Tongue (tissue), 2 donors: ENCODE measurements around the gene TCEAL9. TPM values are rescaled to one million over a fixed set of nuclear protein-coding genes. Genes with fewer than 3 reads are reported as not detected.
"Not testable (repeated sequence)": the region's sequence is repeated elsewhere in the genome, so short reads cannot be mapped to it uniquely, and the experiment has no call there.

ENCODE experiments used
- DNase-seq: peaks from one replicate; pipeline ENCODE4 v3.0.0-alpha.2; 2015
- total RNA-seq: library from RNA; depleted of rRNA; stranded (reverse); fragments of >200 nt; gene quantifications from one replicate; pipeline ENCODE4 v1.2.3, GENCODE V29; 2014

The TCEAL9 gene
- 97.0 TPM for total RNA-seq

- DNase-seq, result peak; percentile 95
Observed at GRCh38 chrX:103356130-103356798, at the start of gene TCEAL9. TSS of gene TCEAL9 (plus strand) at chrX:103356506. CDS start at chrX:103357685, 1,179 bp downstream.

- no peak for DNase-seq
Observed at GRCh38 chrX:103309860-103310554, 46.3 kb upstream of the TCEAL9 start.

DNA sequence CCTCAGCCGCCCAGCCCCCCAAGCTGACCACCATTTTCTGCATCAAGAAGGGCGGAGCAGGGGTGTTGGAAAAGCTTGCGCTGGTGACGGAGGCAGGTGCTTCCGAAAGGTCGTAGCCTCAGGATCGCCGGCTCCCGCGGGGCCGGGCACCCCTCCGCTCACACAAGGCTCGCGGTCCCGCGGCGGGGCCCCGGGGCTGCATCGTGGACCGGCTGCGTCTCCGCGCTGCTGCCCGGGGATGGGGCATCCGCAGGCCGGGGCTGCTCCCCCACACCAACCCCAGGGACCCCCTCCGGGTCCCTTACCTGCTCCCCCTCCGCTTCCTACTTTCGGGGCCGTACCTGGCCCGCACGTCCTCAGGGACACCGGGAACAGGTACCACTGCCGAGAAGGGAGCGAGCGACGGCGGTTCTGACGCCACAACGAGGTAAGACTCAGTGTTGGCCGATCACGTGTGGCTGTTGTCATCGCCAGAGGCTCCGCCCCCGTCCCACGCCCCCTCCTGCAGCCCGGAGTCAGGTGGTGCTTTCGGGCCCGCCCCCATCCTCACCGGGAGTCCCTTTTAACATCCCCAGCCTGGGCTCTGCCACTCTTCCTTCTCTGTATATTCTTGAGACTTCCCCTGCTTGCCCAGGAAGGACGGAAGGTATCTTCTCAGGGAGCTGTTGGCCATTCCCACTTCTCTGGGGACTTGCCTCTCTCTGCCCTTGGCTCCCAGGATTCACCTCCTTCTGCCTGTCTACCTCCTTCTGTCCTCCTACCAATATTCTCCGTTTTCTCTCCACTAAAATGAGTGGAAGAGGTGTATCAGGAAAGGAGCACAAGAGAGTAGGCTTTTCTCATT lies 45.5 kb upstream of the TCEAL9 start, which contains the start of gene BEX2:
TSS of gene BEX2 (minus strand) at position 436 of the 844 bp plus-strand sequence. CDS start 1,014 bp downstream, outside the sequence.
- peak; percentile 89 for DNase-seq

DNA sequence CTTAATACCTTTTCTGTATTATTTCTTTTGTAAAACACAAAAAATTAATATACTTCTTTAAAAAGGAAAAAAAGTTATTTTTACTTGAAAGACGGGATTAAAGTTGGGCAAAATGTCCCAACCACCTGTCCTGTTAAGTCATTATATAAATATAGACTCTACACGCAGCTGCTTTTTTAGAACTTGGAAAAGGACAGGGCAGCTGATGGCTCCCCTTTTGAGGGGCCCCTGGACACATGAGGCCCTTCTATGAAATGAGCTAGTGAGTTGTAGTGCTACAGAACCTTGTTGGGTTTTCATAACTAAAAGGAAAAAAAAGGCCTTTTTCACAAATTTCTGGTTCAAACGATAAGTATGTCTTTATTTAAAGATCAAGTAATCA lies 44.9 kb upstream of the TCEAL9 start:
- DNase-seq, result peak; percentile 65

DNA sequence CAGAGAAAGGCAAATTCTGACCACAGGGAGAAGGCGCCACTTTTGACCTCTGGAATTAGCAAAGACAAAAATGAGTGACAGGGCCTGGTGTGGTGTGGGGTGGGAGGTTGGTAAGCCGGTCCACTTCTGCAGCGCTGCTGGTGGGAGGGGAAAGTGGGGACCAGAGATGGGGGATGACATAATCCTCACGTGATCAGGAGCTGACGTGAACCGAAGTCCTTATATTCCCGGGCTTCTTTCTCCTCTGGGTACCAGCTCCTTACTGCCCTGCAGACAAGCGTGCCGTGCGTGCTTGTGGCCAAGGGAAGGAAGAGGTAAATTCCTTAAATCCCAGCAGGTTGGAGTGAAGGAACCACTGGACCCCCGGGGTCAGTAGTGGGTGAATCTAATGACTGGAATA lies 26.3 kb upstream of the TCEAL9 start, which contains the start of gene TCEAL7:
TSS of gene TCEAL7 (plus strand) at position 249 of the 400 bp plus-strand sequence. CDS start 1,165 bp downstream, outside the sequence.
- DNase-seq, result peak; percentile 93

DNA sequence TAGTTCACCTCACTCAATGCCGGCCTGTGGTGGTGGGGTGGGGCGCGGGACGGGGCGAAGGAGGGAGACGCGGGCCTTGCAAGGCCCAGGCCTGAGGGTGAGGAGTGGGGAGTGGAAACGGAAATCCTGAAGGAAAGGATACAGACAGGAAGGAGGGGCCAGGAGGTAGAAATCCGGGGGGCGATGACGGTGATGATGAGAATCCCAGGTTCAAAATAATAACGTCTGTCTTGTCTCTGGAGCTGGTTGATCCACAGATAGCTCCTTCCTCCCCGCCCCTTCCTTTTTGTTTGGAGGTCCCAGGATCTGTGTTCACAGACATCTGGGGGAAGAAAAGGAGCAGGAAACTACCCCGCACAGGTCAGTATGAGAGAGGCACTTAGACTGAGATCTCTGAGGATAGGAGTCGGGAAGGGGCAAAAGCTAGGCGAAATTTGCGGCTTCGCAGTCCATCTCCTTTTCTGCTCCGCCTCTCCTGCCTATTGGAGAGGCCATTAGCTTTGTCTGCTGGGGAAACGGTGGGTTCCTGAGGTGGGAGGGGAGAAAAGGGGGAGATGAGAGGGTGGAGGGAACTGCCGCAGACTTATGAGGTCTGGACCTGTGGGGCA lies 25.5 kb upstream of the TCEAL9 start:
- peak; percentile 66 for DNase-seq

DNA sequence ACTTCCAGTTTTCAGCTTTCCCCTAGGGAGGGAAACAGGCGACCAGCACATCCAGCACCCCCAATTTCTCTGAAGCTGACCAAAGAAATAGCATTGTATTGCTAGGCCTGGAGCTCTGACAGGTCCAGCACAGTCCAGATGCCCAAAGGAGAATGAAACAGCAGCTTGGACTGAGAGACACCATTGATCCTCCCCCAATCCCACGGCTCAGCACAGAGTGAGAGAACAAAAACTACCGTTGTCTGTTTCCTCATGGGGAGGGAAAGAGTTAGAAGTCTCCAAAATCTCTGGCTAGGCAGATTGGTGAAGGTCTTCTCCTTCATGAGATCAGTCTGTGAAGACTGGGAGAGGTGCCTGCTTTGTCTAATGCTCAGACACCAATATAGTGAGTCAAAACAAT lies 17.6 kb upstream of the TCEAL9 start:
- DNase-seq, result no peak

DNA sequence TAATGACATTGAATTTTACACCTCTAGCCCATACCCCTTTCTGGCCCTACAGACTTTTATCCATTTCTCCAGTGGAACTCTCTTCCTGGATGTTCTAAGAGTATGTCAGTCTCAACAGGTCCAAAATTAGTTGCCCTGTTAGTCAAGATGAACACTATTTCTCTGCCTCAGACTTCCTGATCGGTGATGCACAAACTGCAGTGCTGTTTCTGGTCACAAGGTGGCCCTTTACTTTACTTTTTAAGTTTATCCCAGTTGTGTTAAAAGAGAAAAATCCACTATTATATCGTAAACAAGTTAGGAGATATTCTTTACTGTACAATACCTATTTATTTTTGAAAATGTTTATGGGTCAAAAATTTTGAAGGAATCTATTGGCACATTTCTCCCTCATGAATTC lies 13.2 kb upstream of the TCEAL9 start:
- peak; percentile 57 for DNase-seq

DNA sequence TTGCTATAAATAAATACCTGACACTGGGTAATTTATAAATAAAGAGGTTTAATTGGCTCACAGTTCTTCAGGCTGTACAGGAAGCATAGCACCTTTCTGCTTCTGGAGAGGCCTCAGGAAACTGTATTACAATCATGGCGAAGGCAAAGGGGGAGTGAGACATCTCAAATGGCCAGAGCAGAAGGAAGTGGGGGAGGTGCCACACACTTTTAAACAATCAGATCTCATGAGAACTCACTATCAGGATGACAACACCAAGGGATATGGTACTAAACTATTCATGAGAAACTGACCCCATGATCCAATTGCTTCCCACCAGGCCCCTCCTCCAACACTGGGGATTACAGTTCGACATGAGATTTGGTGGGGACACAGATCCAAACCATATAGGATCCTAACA lies 11.7 kb upstream of the TCEAL9 start:
- DNase-seq, result no peak

- no peak for DNase-seq
Observed at GRCh38 chrX:103347682-103348397, 8.5 kb upstream of the TCEAL9 start.

GRCh38 chrX:103356858-103357257 lies 552 bp downstream of the TCEAL9 start:
- peak; percentile 62 for DNase-seq

DNA sequence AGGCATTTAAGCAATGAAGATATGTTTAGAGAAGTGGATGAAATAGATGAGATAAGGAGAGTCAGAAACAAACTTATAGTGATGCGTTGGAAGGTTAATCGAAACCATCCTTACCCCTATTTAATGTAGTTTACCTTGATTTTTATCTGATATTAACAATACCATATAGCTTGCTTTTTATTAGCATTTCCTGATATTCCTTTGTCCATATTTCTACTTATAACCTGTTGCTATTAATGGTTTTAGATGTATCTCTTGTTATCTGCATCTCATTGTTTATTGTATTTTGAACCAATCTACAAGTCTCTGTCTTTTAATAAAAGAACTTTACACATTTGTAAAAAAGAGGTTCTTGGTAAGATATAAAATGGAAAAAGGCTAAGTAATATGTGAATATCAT lies 1.6 kb downstream of the TCEAL9 start:
- DNase-seq, result no peak

DNA sequence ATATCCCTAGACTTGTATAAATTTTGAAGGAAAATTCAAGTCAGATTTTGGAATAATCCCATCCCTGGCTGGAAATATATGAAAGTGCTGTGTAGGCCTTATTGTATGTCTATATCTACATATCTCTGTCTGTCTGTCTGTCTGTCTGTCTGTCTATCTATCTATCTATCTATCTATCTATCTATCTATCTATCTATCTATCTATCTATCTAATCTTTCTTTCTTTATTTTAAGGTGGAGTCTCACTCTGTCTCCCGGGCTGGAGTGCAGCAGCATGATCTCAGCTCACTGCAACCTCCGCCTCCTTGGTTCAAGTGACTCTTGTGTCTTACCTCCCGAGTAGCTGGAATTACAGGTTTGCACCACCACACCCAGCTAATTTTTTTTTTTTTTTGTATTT lies 3.3 kb downstream of the TCEAL9 start:
- not testable (repeated sequence) for DNase-seq

- DNase-seq, result no peak
Observed at GRCh38 chrX:103360092-103360491, 3.8 kb downstream of the TCEAL9 start.

- no peak for DNase-seq
Observed at GRCh38 chrX:103360916-103361315, 4.6 kb downstream of the TCEAL9 start.

- DNase-seq, result peak; percentile 41
Observed at GRCh38 chrX:103361798-103362197, 5.5 kb downstream of the TCEAL9 start.

DNA sequence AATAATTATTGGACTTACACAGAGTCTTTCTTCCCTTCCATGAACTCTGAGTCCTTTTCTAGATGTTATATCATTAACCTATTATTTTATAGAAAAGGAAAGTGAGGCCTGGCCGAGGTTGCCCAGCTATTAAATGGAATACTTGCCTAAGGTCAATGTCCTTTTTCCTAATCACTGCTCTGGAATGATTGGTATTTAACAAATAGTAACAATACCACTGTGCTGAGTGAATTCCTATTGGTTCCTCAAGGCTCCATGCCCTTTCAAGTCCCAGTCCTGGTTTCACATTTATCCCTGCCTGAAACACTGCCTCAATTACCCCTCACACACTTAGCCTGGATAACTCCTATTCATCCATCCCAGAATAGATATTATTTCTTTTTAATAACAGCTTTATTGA lies 6.2 kb downstream of the TCEAL9 start:
- DNase-seq, result no peak

DNA sequence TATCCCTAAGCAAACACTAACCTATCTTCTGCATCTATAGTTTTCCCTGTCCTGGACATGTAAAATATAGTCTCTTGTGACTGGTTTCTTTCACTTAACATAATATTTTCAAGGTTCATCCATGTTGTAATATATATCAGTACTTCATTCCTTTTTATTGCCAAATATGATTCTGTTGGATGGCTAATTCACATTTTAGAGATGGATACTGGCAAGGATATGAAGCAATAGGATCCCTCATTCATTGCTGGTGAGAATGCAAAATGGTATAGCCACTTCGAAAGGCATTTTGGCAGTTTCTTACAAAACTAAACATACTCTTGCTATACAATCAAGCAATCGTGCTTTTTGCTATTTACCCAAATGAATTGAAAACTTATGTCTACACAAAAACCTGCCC lies 6.7 kb downstream of the TCEAL9 start:
- DNase-seq, result no peak

GRCh38 chrX:103367502-103367901 lies 11.2 kb downstream of the TCEAL9 start:
- peak; percentile 1 for DNase-seq

DNA sequence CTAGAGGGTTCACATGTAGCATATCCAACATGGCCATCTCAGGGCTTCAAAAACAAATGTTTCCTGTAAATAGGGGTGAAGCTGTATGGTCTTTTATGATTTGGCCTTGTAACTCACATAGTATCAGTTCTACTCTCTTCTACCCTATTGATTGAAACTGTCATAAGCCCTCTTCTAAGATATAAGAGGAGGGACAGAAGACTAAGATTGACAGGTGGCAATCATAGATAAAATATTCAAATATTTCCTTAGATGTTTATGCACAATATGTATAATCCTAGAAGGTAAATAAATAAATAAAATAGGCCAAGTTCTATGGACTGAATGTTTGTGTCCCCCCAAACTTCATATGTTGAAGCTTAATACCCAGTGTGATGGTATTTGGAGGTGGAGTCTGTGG lies 13.2 kb downstream of the TCEAL9 start:
- DNase-seq, result no peak

DNA sequence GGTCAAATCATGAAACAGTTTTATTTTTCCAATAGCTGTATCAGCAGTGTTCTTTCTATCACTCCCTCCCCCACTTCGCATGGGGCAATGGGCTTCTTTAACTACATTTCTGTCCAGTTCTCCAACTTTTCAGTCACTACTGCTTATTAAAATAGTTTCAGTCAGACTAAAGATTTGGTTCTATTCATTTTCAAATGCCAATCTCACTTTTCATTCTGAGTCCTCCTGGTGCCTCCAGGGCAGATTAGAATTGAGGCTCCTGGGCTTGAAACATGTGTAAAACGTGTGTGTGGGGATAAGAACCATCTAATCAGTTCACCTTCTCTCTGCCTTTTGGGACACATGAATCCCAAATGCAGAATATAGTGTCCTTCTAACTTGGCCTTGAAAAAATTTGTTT lies 16.6 kb downstream of the TCEAL9 start:
- no peak for DNase-seq

DNA sequence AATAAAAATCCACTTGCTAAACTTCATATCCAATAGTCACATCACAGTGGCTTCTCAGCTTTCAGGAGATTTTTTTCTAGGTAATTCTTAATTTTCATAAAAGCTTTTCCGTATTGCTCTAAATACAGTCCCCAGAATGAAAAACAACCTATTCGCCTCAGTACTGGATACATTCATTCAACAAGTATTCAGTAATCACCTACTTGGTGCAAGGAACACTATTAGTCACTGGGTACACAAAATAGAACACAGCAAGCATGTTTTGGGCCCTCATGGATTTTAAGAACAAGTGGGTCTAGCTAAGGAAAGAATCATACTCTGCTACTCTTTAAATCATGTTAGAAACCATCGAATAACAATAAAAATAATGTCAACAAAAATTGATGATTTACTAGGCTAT lies 17.3 kb downstream of the TCEAL9 start:
- no peak for DNase-seq
